GM12801 (cell line): ENCODE results near the gene PUSL1.

Experiments used
- TF ChIP-seq, protein P1 (sequence below): IDR thresholded peaks from one replicate; pipeline ENCODE4 v1.5.1; 2011; ENCODE audit warnings: control low read depth; ENCODE audit not compliant: insufficient read length; ENCODE audit errors: extremely low read depth

The PUSL1 gene

DNA sequence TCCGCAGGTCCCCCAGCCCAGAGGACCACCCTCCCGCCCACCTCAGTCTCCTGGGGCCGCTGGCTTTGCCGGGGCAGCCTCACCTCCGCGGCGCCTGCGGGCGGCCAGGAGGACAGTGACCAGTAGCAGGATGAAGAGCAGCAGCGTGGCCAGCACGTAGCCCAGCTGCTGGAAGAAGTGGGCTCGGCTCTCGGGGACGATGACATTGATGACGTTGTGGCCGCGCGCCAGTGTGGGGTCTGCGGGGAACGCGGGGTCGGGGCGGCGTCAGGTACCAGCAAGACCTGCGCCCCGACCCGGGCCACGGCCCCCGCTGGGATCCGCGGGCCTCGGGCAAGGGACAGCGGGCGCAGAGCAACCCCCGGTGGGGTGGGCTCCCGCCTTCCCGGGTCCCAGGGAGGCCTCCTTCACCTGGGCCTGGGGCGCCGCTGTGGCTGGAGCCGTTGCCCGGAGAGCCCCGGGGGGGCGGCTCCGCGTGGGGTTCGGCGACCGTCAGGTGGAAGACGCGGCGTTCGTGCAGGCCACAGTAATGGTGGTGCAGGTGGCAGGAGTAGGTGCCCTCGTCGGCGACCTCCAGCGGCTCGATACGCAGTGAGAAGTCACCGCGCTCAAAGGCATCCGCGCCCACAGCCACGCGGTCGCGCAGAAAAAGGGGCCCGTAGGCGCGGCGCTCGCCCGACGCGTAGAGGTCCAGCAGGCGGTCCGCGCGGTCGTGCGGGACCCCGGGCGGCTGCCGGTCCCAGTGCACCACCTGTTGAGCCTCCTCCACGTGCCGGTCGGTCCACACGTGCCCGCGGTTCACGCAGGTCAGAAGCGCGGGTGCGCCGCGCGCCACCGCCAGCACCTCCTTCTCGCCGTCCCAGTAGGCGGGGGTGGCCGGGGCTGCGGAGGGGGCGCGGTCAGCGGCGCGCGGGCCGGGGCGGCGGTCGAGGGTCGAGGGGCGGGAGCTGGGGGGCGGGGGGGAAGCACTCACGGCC is 46.2 kb downstream of the PUSL1 start:
- TF ChIP-seq, protein P1, sequence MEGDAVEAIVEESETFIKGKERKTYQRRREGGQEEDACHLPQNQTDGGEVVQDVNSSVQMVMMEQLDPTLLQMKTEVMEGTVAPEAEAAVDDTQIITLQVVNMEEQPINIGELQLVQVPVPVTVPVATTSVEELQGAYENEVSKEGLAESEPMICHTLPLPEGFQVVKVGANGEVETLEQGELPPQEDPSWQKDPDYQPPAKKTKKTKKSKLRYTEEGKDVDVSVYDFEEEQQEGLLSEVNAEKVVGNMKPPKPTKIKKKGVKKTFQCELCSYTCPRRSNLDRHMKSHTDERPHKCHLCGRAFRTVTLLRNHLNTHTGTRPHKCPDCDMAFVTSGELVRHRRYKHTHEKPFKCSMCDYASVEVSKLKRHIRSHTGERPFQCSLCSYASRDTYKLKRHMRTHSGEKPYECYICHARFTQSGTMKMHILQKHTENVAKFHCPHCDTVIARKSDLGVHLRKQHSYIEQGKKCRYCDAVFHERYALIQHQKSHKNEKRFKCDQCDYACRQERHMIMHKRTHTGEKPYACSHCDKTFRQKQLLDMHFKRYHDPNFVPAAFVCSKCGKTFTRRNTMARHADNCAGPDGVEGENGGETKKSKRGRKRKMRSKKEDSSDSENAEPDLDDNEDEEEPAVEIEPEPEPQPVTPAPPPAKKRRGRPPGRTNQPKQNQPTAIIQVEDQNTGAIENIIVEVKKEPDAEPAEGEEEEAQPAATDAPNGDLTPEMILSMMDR: no peak

DNA sequence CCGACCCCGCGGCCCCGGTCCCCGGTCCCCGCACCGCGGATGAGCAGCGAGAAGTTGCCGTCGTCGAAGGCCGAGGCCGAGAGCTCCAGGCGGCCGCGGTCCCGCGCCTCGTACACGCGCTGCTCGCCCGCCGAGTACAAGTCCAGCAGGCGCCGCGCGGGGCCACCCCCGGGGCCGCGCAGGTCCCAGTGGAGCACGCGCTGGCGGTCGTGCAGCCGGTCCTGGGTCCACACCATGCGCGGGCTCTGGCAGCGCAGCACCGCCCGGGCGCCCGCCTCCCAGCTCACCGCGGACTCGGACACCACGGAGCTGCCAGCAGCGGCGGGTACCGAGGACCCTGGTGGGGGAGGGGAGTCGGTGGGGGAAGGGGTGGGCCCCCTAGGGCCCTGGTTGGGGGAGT is 47.0 kb downstream of the PUSL1 start:
- TF ChIP-seq, protein P1: no peak

DNA sequence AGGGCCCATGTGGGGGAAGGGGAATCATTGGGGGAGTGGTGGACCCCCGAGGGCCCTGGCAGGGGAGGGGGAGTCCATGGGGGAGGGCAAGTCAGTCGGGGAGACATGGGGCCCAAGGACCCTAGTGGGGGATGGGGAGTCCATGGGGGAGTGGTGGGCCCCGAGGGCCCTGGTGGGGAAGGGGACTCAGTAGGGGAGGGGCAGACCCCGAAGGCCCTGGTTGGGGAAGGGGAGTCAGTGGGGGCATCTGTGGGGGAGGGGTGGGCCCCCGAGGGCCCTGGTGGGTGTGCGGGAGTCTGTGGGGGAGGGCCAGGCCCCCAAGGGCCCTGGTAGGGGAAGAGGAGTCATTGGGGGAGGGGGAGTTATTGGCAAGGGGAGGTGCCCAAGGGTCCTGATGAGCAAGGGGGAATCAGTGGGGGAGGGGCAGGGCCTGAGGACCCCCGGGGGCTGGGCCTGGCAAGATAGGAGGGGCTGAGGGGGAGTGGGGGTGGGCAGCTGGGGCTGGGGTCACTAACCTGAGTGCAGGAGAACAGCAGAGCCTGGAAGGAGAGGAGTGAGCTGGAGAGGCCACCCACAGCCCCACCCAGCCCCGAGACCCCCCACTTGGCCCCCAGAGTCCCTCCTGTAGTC is 47.9 kb downstream of the PUSL1 start:
- TF ChIP-seq, protein P1: no peak

DNA sequence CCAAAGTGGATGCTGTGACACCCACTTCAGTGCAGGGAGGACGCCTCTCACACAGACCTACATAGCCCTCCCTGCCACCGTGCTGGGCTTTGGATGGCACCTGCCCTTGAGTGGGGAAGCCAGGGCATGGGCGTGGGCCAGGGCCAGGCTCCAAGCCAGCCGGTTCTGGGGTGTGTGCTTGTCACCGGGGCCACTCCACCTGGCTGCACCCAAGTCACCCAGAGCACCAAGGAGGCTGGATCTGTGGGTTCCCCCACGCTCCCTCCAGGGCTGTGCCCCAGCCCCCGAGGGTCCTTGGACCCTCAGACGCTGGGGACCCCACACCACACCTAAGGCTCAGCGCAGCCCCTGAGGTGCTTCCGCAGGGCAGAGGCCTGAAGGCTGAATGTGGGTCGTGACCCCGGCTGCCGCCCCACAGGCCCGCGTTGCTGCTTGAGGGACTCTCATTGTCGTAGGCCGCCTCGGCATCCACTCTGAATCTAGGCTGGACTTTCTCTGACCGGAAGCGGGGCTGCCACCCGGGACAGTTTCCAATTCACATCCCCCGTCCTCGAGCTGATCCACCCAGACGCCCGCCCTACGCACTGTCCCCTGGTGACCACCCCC is 48.5 kb downstream of the PUSL1 start:
- TF ChIP-seq, protein P1: no peak

DNA sequence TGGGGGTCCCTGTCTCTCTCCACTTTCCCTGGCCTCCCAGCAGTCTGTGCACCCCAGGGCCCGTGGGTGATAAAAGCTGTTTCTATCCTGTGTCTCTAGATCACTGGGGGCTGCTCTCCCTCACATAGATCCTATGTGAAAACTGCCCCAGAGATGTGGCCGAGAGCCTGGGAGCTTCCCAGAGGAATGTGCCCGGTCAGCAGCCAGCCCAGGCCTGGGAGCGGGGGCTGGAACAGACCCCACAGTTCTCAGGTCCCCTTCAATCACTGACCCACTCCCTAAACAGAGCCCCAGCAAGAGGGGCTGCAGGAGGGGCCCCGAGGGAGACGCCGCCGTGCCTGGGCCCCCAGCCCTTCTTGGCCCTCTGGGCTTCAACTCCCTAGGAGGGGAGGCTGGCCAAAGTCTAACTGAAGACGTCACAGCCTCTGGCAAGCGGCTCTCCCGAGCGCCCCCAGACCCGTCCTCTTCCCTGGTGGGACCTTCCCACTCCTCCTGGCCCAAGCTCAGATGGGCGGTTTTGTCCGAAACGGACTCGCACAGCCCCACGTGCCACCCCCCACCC is 49.6 kb downstream of the PUSL1 start:
- TF ChIP-seq, protein P1: no peak

DNA sequence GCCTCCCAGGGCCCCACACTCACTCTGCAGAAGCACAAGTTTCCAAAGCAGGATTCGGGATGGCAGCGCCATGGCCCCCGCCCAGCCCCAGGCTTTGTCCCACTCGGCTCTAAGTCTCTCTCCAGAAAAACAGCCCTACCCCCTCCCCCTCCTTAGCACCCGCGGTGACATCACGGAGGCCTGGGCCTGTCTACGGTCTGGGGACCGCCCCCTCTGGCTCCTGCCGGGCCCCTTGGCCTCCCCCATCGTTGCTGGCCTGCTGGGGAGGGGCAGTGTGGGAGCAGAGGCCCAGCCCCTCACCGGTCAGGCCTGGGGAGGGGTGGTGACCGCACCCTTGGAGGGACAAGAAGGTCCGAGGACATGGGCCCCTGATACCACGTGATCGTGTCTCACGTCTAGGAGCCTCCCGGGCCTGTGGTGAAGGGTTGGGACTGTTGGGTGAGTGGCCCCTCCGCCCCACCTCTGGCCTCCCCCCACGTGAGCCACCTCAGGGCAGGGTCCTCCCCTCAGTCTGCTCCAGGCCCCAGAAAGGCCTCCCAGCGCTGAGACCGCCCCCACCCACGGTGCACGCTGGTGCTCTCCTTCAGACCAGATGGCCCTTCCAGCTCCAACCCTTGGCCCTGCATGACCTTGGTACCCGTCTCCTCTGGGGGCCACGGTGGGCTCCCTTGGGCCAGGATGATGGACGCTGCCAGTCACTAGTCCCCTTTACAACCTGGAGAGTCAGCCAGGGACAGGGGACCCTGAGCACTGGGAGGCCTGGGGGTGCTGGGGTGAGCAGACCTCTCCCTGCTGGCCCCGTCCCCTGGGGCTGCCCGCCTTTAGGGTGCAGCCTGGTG is 50.3 kb downstream of the PUSL1 start, which contains the start of gene MXRA8:
MXRA8 (minus strand) TSS at position 123 of the 839 bp plus-strand sequence; CDS start at position 72, 51 bp downstream.
- TF ChIP-seq, protein P1: no peak
